ENCODE measurements around the gene ATG16L2.
A peak's percentile ranks its signal among the peaks of the same experiment; 100 is the strongest.
"Not testable (repeated sequence)": the region's sequence is repeated elsewhere in the genome, so short reads cannot be mapped to it uniquely, and the experiment has no call there.

Gene ATG16L2

GRCh38 chr11:72805216-72805615, 9.0 kb upstream of the ATG16L2 start:
- no peak for DNase-seq

GRCh38 chr11:72806378-72806777, 7.8 kb upstream of the ATG16L2 start:
- DNase-seq = not testable (repeated sequence)

GRCh38 chr11:72807021-72807693, 7.1 kb upstream of the ATG16L2 start:
- no peak for DNase-seq

GRCh38 chr11:72807792-72808191, 6.4 kb upstream of the ATG16L2 start:
- no peak for DNase-seq

- DNase-seq = no peak
Observed at GRCh38 chr11:72808331-72808798, 5.8 kb upstream of the ATG16L2 start.

GRCh38 chr11:72811686-72812085, 2.5 kb upstream of the ATG16L2 start:
- DNase-seq = not testable (repeated sequence)

- DNase-seq = no peak
Observed at GRCh38 chr11:72812604-72812966, 1.6 kb upstream of the ATG16L2 start.

GRCh38 chr11:72812967-72813739, 1.1 kb upstream of the ATG16L2 start:
- peak; percentile 77 for DNase-seq

- peak; percentile 88 for DNase-seq
Observed at GRCh38 chr11:72813740-72814285, 398 bp upstream of the ATG16L2 start.

GRCh38 chr11:72815110-72815618, 953 bp downstream of the ATG16L2 start:
- no peak for DNase-seq

- DNase-seq = no peak
Observed at GRCh38 chr11:72816404-72816990, 2.3 kb downstream of the ATG16L2 start.

- no peak for DNase-seq
Observed at GRCh38 chr11:72817966-72818365, 3.8 kb downstream of the ATG16L2 start.

- no peak for DNase-seq
Observed at GRCh38 chr11:72818971-72819370, 4.8 kb downstream of the ATG16L2 start.

GRCh38 chr11:72820439-72821139, 6.4 kb downstream of the ATG16L2 start:
- no peak for DNase-seq

GRCh38 chr11:72821221-72821919, 7.2 kb downstream of the ATG16L2 start:
- no peak for DNase-seq

- DNase-seq = peak; percentile 91
Observed at GRCh38 chr11:72821920-72822799, 7.9 kb downstream of the ATG16L2 start.

- DNase-seq = no peak
Observed at GRCh38 chr11:72823105-72823804, 9.0 kb downstream of the ATG16L2 start.

- no peak for DNase-seq
Observed at GRCh38 chr11:72824020-72824419, 9.8 kb downstream of the ATG16L2 start.

- DNase-seq = no peak
Observed at GRCh38 chr11:72824811-72825505, 10.7 kb downstream of the ATG16L2 start.

- DNase-seq = no peak
Observed at GRCh38 chr11:72825661-72826060, 11.4 kb downstream of the ATG16L2 start.

Measured in CD4-positive, alpha-beta T cell treated with Interleukin-17A for 4 hours (primary cell).